ENCODE data around the gene RHBDL1. TPM values are rescaled to one million over a fixed set of nuclear protein-coding genes. Genes with fewer than 3 reads are reported as not detected.

The RHBDL1 gene
- total RNA-seq, 1 donor from 2014 or later = 6.1 TPM

DNA sequence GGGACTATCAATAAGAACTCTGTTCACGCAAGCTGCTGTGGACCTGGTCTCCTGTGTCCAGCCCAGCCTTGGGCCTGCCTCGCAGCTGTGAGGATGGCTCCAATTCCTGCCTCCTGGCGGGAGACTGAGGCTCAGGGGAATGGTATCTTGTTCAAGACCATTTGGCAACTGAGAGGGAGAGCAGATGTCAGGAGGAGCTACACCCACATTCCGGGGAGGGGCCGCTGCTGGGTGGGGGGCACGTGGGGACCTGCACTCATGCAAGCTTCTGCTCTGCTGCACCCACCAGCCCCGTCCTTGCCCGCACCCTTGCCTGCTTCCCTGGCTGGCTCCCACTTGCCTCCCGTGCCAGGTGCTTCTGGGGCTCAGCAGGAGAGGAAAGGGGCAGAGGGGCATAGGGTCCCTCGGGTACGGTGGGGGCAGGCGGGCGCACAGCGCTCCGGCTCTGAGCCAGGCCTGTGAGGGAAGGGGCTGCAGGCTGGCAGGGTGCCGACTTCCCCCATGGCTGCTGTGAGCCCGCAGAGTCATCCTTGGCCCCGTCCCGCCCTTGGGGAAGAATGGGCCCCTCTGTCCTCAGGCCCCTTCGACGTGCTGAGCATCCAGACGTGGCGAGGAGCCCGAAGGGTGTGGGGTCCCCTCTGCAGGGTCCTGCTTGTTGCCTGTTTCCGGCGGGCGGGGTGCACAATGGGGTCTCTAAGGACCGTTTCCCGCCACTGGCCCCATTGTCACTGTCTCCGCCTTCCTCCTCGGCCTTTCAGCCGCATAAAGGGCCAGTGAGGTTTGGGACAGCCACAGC is 42.2 kb downstream of the RHBDL1 start:
- H3K4me1 Mint-ChIP-seq = peaks cover 13% of the 10 kb centered on the region
- peaks cover 32% of the 10 kb centered on the region for H3K27me3 Mint-ChIP-seq (ENCODE audit: low read depth)
- no peak overlapping the region for H3K4me3 Mint-ChIP-seq
- TF ChIP-seq, protein P1, sequence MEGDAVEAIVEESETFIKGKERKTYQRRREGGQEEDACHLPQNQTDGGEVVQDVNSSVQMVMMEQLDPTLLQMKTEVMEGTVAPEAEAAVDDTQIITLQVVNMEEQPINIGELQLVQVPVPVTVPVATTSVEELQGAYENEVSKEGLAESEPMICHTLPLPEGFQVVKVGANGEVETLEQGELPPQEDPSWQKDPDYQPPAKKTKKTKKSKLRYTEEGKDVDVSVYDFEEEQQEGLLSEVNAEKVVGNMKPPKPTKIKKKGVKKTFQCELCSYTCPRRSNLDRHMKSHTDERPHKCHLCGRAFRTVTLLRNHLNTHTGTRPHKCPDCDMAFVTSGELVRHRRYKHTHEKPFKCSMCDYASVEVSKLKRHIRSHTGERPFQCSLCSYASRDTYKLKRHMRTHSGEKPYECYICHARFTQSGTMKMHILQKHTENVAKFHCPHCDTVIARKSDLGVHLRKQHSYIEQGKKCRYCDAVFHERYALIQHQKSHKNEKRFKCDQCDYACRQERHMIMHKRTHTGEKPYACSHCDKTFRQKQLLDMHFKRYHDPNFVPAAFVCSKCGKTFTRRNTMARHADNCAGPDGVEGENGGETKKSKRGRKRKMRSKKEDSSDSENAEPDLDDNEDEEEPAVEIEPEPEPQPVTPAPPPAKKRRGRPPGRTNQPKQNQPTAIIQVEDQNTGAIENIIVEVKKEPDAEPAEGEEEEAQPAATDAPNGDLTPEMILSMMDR (IDR thresholded peaks at IDR 0.05; ENCODE audit: unreplicated experiment) = no peak
- H3K27ac Mint-ChIP-seq = no peak overlapping the region
- H3K36me3 Mint-ChIP-seq = no peaks in the 10 kb centered on the region
- no peaks in the 10 kb centered on the region for H3K9me3 Mint-ChIP-seq
- no peak for DNase-seq (ENCODE audit: low spot score in 2 of 2, unreplicated experiment in 2 of 2)

DNA sequence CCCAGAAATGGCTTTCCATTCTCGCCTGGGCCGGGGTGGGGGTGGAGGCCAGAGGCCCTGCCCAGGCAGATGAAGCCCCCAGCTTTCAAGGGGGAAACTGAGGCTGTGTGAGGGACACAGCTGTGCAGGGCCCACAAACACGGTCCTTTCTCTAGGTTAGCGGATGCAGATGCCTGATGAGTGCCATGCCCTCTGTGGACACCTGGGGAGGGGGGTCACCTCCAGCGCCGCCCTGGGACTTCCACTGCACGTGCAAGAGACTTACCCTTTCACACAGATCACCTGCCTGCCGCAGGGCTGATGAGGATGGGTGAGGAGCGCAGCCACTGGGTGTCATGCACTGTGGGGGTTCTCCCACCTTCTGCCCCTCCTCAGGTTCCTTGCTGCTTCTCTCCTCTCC is 42.9 kb downstream of the RHBDL1 start:
- H3K4me3 Mint-ChIP-seq = no peak overlapping the region
- TF ChIP-seq, protein P1 (IDR thresholded peaks at IDR 0.05; ENCODE audit: unreplicated experiment) = no peak
- H3K9me3 Mint-ChIP-seq = no peaks in the 10 kb centered on the region
- H3K4me1 Mint-ChIP-seq = peaks cover 13% of the 10 kb centered on the region
- H3K27ac Mint-ChIP-seq = no peak overlapping the region
- H3K36me3 Mint-ChIP-seq = no peaks in the 10 kb centered on the region
- peaks cover 27% of the 10 kb centered on the region for H3K27me3 Mint-ChIP-seq (ENCODE audit: low read depth)
- no peak for DNase-seq (ENCODE audit: low spot score in 2 of 2, unreplicated experiment in 2 of 2)

DNA sequence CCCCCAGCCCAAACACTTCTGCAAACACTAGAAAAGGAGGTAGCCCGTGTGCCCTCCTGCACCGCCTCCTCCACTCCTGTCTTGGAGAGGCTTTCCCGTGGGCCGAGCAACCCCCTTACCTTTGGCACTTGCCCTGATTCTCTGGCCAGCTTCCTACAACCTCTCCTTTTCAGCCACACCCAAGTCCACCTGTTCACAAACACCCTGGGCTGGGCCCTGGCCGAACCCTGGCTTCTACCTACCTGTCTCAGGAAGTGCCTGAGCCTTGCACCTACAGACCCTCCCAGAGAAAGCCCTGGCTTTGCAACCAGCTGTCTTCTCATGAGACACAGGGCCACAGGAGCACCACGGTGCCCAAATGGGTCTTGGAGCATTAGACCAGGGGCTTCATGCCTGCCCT is 43.5 kb downstream of the RHBDL1 start:
- no peak overlapping the region for H3K27ac Mint-ChIP-seq
- TF ChIP-seq, protein P1 (IDR thresholded peaks at IDR 0.05; ENCODE audit: unreplicated experiment) = no peak
- no peak for DNase-seq (ENCODE audit: low spot score in 2 of 2, unreplicated experiment in 2 of 2)
- H3K4me1 Mint-ChIP-seq = peaks cover 13% of the 10 kb centered on the region
- no peaks in the 10 kb centered on the region for H3K36me3 Mint-ChIP-seq
- H3K4me3 Mint-ChIP-seq = no peak overlapping the region
- no peaks in the 10 kb centered on the region for H3K9me3 Mint-ChIP-seq
- peaks cover 22% of the 10 kb centered on the region for H3K27me3 Mint-ChIP-seq (ENCODE audit: low read depth)

DNA sequence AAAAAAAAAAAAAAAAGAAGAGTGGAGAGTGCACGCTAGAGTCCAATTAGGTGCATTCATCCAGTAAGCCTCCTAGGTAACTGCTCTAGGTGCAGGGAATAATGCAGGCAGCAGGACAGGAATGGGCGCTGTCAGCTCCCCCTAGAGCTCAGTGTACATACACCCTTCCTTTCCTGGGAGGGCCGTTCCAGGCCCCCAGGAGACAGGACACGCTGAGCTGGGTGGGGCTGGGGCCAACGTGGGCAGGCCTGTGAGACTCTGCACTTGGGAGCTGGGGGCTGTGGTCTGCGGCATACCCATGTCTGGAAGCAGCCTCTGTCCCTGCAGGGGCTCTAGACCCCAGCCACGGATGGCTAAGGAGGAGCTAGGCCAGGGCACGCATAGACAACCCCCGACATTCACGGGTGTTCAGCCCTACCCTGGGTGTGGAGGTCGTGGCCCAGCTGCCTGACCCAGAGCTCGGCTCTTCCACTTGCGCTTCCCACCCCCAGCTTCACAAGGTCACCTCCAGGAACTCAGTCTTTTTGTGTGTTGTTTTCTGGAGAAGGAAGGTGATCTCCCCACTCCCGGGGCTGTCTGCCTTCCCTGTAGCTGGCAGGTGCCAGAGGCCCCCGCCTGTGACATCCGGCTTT is 44.5 kb downstream of the RHBDL1 start:
- peaks cover 14% of the 10 kb centered on the region for H3K27me3 Mint-ChIP-seq (ENCODE audit: low read depth)
- no peak for DNase-seq (ENCODE audit: low spot score in 2 of 2, unreplicated experiment in 2 of 2)
- H3K4me1 Mint-ChIP-seq = peaks cover 13% of the 10 kb centered on the region
- H3K36me3 Mint-ChIP-seq = no peaks in the 10 kb centered on the region
- peak overlapping the region; percentile 92 for H3K27ac Mint-ChIP-seq
- H3K9me3 Mint-ChIP-seq = no peaks in the 10 kb centered on the region
- TF ChIP-seq, protein P1 (IDR thresholded peaks at IDR 0.05; ENCODE audit: unreplicated experiment) = no peak
- peak overlapping the region; percentile 77 for H3K4me3 Mint-ChIP-seq

DNA sequence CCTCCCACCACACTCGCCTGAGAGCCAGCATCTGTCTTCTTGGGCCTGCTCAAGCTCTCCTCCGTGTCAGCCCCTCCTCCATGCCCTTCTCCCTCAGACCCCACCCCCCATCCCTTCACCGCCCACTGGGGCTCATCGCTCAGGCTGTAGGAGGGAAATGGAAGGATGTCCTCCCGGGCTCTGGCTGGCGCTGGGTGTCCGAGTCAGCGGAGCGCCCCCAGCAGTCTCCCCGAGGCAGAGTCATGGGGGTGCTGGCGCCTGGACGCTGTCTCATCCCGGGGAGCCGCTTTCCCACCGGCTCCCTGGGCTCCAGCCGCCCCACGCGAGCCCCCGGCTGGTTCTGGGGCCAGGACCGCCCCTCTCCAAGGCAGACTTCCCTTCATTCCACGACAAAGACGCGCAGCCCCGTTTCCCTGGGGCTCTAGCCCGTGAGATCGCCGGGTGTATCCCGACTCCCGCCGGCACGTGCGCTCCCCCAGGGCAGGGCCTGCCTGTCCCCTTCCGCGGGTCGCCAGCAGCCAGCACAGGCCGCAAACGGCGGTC is 45.0 kb downstream of the RHBDL1 start:
- H3K4me1 Mint-ChIP-seq = peaks cover 13% of the 10 kb centered on the region
- TF ChIP-seq, protein P1 (IDR thresholded peaks at IDR 0.05; ENCODE audit: unreplicated experiment) = no peak
- H3K36me3 Mint-ChIP-seq = no peaks in the 10 kb centered on the region
- no peaks in the 10 kb centered on the region for H3K9me3 Mint-ChIP-seq
- H3K27me3 Mint-ChIP-seq (ENCODE audit: low read depth) = peaks cover 19% of the 10 kb centered on the region
- peak overlapping the region; percentile 92 for H3K27ac Mint-ChIP-seq
- no peak for DNase-seq (ENCODE audit: low spot score in 2 of 2, unreplicated experiment in 2 of 2)
- H3K4me3 Mint-ChIP-seq = peak overlapping the region; percentile 77

Data from mesothelial cell of epicardium (in vitro differentiated cells).